ENCODE results near the gene MGLL. TPM values are rescaled to one million over a fixed set of nuclear protein-coding genes. Genes with fewer than 3 reads are reported as not detected.

The MGLL gene
- total and polyA plus RNA-seq, 9 of the 15 experiments (the other 6 are each of a cell fraction or from before 2014, with no cell fraction given): 0.12 to 0.32 (median 0.18) TPM; not detected in 6

- ATAC-seq (no peak), DNase-seq (ENCODE audit: extremely low read depth in 1 of 4, low spot score in 3 of 4) (no peak), FAIRE-seq (no peak)
- no peaks in the 10 kb centered on the region for H3K9me3 ChIP-seq (replicated peaks; ENCODE audit: control insufficient read depth, insufficient read depth, low read depth, low read length)
- WGBS (ENCODE audit: insufficient coverage, low coverage, missing lambda C conversion rate): 72% methylated on average over 2 of the region's 2 CpGs
- H3K27me3 ChIP-seq (ENCODE audit: control insufficient read depth in 2 of 2, insufficient read depth in 2 of 2, low read length in 2 of 2): no peaks in the 10 kb centered on the region
- POLR2A ChIA-PET: no interaction called here
- H3K9ac ChIP-seq (ENCODE audit: insufficient read depth in 1 of 2, low read depth in 2 of 2, low read length in 2 of 2): no peak overlapping the region
- CTCF ChIA-PET (ENCODE audit: low intra/inter-chr PET ratio): no interaction called here
- no peak for TF ChIP-seq POLR2G (IDR thresholded peaks at IDR 0.05; ENCODE audit: low read depth, low read length)
- no peak for TF ChIP-seq DNMT1 (IDR thresholded peaks at IDR 0.05)
- TF ChIP-seq CBX2 (IDR thresholded peaks at IDR 0.05; ENCODE audit: insufficient read depth, low read length, poor library complexity, severe bottlenecking): no peak
- TF ChIP-seq ZNF41 (CRISPR knock-in tag; conservative IDR thresholded peaks at IDR 0.05): no peak
- no peak for TF ChIP-seq MEF2D (tag; conservative IDR thresholded peaks at IDR 0.05; ENCODE audit: low read depth)
- no peak for TF ChIP-seq MEF2A (IDR thresholded peaks at IDR 0.05; ENCODE audit: control insufficient read depth, low read depth, low read length)
- no peak for TF ChIP-seq ZNF121 (CRISPR knock-in tag; conservative IDR thresholded peaks at IDR 0.05)
- no peak for TF ChIP-seq ARHGAP35 (IDR thresholded peaks at IDR 0.05; ENCODE audit: partially characterized antibody)
- no peaks in the 10 kb centered on the region for H4K20me1 ChIP-seq (replicated peaks; ENCODE audit: control insufficient read depth, insufficient read depth, low read length)
- H3K9me1 ChIP-seq (ENCODE audit: control insufficient read depth, insufficient read depth, low read length): no peaks in the 10 kb centered on the region
- intact Hi-C loops (cut with micrococcal nuclease): no loop called here
- no peak overlapping the region for H2AFZ ChIP-seq (ENCODE audit: low read depth, low read length)
- H3K27ac ChIP-seq (ENCODE audit: extremely low read depth, low read depth, low read length): no peak overlapping the region
- H3K79me2 ChIP-seq (ENCODE audit: control insufficient read depth, insufficient read depth, low read length): no peaks in the 10 kb centered on the region
- in situ Hi-C loops (cut with MboI): no loop called here
- H3K4me2 ChIP-seq (ENCODE audit: insufficient read depth, low read length): no peak overlapping the region
- H3K36me3 ChIP-seq (ENCODE audit: control insufficient read depth, insufficient read depth, low read length): peaks cover 32% of the 10 kb centered on the region; the same call in 1 of the 3 replicates
- BruUV-seq (replicated peaks): no TSS peak
- H3K4me1 ChIP-seq (replicated peaks in 1 of 2; ENCODE audit: control insufficient read depth in 2 of 2, insufficient read depth in 2 of 2, low read length in 2 of 2): peaks cover 0 to 5% of the 10 kb centered on the region in 2 experiments; a peak in 2 of 5 replicates
- H3K4me3 ChIP-seq: no peak overlapping the region
Observed at GRCh38 chr3:127666676-127667075, 155.6 kb downstream of the MGLL start.
